Heart right ventricle (tissue), 16 donors: ENCODE results near the gene BAIAP2L2. TPM values are rescaled to one million over a fixed set of nuclear protein-coding genes. Genes with fewer than 3 reads are reported as not detected.
"Not testable (repeated sequence)": the region's sequence is repeated elsewhere in the genome, so short reads cannot be mapped to it uniquely, and the experiment has no call there.

Experiments
- ATAC-seq, 8 donors: fragments of 200-7000 bp; cut with Tn5 transposase; one replicate each; pipeline ENCODE4 v1.9.1; 2020; ENCODE audit warnings: mild to moderate bottlenecking in 8 of 8, moderate library complexity in 8 of 8, moderate number of reproducible peaks in 1 of 8
- DNase-seq, 2 donors: peaks; one replicate each; pipeline ENCODE4 v3.0.0-alpha.2; 2020
- H3K27ac ChIP-seq, 10 donors: fragments of 200-600 bp; sonication (generic) in 2 of 10; one replicate each; pipeline versions ENCODE4 v1.5.0 to v1.8.0; 2020 to 2022; ENCODE audit warnings: mild to moderate bottlenecking in 3 of 10
- H3K27me3 ChIP-seq, 7 donors: fragments of 200-600 bp; one replicate each; pipeline ENCODE4 v1.8.0; 2021 to 2022; ENCODE audit warnings: mild to moderate bottlenecking in 2 of 7
- H3K36me3 ChIP-seq, 9 donors: fragments of 200-600 bp; sonication (generic) in 1 of 9; one replicate each; pipeline versions ENCODE4 v1.5.0 to v1.8.0; 2020 to 2022; ENCODE audit warnings: mild to moderate bottlenecking in 2 of 9
- H3K4me1 ChIP-seq, 9 donors: fragments of 200-600 bp; sonication (generic) in 1 of 9; one replicate each; pipeline versions ENCODE4 v1.5.0 to v1.8.0; 2020 to 2022; ENCODE audit warnings: mild to moderate bottlenecking in 4 of 9
- H3K4me3 ChIP-seq, 10 donors: fragments of 200-600 bp; sonication (generic) in 2 of 10; one replicate each; pipeline versions ENCODE4 v1.5.0 to v1.8.0; 2020 to 2022; ENCODE audit warnings: mild to moderate bottlenecking in 7 of 10, moderate library complexity in 2 of 10
- H3K9me3 ChIP-seq, 11 donors: fragments of 200-600 bp in 10 of 11; sonication (generic) in 2 of 11; one replicate each; pipeline versions ENCODE4 v1.5.0 to v1.8.0; 2013 to 2022; ENCODE audit warnings: mild to moderate bottlenecking in 2 of 11, control low read depth in 1 of 11, moderate library complexity in 1 of 11
- WGBS, 2 donors: extraction: QIAGEN DNeasy Blood & Tissue Kit; methylation state at CpG; one replicate each; pipeline ENCODE4 v1.1.7; 2013; ENCODE audit warnings: inconsistent platforms in 1 of 2; 5-methylcytosine and 5-hydroxymethylcytosine counted together
- intact Hi-C, 10 donors: fragments of 100-400 bp; cut with DNase I; formaldehyde crosslinking; loops; one replicate each; pipeline versions ENCODE4 v1.11.1 to v1.14.2; 2022
- polyA plus RNA-seq, 2 donors: library from polyadenylated mRNA; stranded (reverse); fragments of 200-250 nt; gene quantifications; one replicate each; pipeline ENCODE4 v1.2.3, GENCODE V29; 2013
- total RNA-seq, 10 donors: library from RNA; stranded (reverse); fragmentation: NEBNext Ultra II Directional in 3 of 10; extraction: Animal tissue kit (Norgen Biotek cat#: 25700) in 3 of 10; gene quantifications; one replicate each; pipeline versions ENCODE4 v1.2.1 to v1.2.4, GENCODE V29; 2021 to 2023
- TF ChIP-seq, protein P1 (sequence below), 9 donors: fragments of 200-600 bp; sonication (generic) in 2 of 9; IDR thresholded peaks; one replicate each; pipeline versions ENCODE4 v1.5.0 to v1.8.0; 2021 to 2022; ENCODE audit warnings: antibody characterized with exemption in 9 of 9, mild to moderate bottlenecking in 5 of 9, moderate library complexity in 1 of 9
- donor health status: Arrhythmogenic right ventricular cardiomyopathy.
- donor health status: ischemic (EF 13 %, LVEDD 7.1; RV severe dilation, severe dysfunction).
- donor health status: healthy with polysubstance abuse.
- donor health status: DM: no; HTN: yes; CAD: no.
- donor health status: DM: no; HTN: no; CAD: no.
- donor health status: ischemic (EF 25% LVEDD 6.9; RV normal size, moderate dysfunction).
- donor health status: ischemic (EF 25% LVEDD 5.7; RV mildly dilated, moderate dysfunction).
- donor health status: healthy.
- donor health status: DM: yes; HTN: yes; CAD: no.
- donor health status: Ischemic cardiomyopathy.
- donor health status: ischemic (EF 35%, LVEDD 5.7; RV mildly dilated, moderate dysfunction).
- donor health status: nonischemic (EF 11% LVEDD 7.7; RV severe dilation, severe dysfunction).
- donor health status: DM: yes; HTN: yes; CAD: no.
- donor health status: PGD.
- donor health status: ischemic (EF 29% LVEDD 5.4; RV normal size, mild dysfunction).
- donor health status: nonischemic (EF 23%, LVEDD 6.1; RV moderate dilation, normal function).

BAIAP2L2 gene
- total and polyA plus RNA-seq, 12 donors, result 0.12 to 0.37 (median 0.21) TPM; not detected in 4

DNA sequence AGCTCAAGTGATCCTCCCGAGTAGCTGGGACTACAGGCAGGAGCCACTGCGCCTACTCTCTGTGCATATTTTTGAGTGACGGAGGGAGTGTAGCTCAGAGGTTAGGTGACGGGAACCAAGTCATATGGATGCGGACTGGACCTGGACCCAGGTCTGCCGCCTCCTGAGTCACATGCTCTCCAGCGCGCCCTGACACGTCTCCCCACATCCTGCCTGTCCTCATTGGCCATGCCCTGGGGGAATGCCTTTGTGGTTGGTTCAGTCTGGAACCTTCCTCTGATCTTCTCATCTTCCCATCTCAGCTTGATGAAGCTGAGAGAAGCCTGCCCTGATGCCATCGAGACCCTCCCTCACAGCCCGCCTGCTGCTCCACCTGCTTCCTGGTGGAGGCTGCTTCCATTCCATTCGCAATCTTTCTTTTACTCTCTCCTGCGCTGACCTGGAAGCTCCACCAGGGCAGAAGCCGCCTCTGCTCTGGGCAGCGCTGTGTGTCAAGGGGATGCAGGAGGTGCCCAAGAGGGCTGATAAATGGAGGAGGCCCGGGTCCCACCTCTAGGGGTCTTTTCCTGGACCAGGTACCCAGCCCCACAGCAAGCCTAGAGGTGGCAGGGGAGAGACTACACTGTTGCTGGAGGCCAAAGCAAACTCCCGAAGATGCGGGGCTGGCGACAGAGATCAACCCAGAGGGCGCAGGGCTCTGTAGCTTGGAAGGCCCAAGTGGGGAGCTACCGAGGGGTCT is 13.9 kb upstream of the BAIAP2L2 start:
- Histone ChIP-seq H3K36me3 (peaks cover 0 to 38% (median 0%) of the 10 kb centered on the region in 9 donors), H3K27me3 (no peaks in the 10 kb centered on the region), H3K9me3 (no peaks in the 10 kb centered on the region), H3K27ac (no peak overlapping the region), H3K4me1 (no peaks in the 10 kb centered on the region), H3K4me3 (no peak overlapping the region)
- TF ChIP-seq, protein P1, sequence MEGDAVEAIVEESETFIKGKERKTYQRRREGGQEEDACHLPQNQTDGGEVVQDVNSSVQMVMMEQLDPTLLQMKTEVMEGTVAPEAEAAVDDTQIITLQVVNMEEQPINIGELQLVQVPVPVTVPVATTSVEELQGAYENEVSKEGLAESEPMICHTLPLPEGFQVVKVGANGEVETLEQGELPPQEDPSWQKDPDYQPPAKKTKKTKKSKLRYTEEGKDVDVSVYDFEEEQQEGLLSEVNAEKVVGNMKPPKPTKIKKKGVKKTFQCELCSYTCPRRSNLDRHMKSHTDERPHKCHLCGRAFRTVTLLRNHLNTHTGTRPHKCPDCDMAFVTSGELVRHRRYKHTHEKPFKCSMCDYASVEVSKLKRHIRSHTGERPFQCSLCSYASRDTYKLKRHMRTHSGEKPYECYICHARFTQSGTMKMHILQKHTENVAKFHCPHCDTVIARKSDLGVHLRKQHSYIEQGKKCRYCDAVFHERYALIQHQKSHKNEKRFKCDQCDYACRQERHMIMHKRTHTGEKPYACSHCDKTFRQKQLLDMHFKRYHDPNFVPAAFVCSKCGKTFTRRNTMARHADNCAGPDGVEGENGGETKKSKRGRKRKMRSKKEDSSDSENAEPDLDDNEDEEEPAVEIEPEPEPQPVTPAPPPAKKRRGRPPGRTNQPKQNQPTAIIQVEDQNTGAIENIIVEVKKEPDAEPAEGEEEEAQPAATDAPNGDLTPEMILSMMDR (IDR thresholded peaks at IDR 0.05), result no peak
- DNase-seq, result no peak
- ATAC-seq, result no peak
- intact Hi-C loops, result loop anchor here in 1 of 10 donors (10.0 kb wide), 1 partner anchor 220 kb away; no protein-coding TSS in a partner anchor
- WGBS, 2 donors, result 95 to 96% methylated on average over 21 of the region's 21 CpGs

DNA sequence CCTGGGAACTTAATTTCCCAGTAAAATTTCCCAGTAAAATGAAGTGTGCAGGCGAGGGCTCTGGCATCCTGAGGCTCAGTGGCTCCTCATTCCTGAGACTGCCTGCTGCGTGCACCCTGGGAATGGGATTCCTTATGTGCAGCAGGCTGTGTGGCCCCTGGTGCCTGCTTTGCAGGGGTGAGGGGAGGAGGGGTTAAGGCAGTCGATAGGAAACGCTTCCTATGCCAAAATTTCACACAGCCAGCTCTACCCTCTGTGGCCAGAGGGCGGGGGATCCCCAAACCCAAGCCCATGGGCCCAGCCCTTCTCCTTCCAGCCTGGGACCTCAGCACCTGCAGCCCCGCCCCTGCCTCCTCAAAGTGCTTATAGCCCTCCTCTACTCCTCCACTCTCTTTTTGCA is 12.1 kb upstream of the BAIAP2L2 start:
- no peak overlapping the region for H3K4me3 ChIP-seq
- 86 to 87% methylated on average over 6 of the region's 6 CpGs for WGBS, 2 donors
- DNase-seq (no peak), ATAC-seq (no peak)
- TF ChIP-seq, protein P1 (IDR thresholded peaks at IDR 0.05), result no peak
- H3K36me3 ChIP-seq, result peaks cover 0 to 26% (median 0%) of the 10 kb centered on the region in 9 donors
- no peaks in the 10 kb centered on the region for H3K9me3 ChIP-seq
- H3K27ac ChIP-seq, result no peak overlapping the region
- no peaks in the 10 kb centered on the region for H3K4me1 ChIP-seq
- no peaks in the 10 kb centered on the region for H3K27me3 ChIP-seq
- intact Hi-C loops, result loop anchor here in 1 of 10 donors (10.0 kb wide), 1 partner anchor 222 kb away; no protein-coding TSS in a partner anchor

DNA sequence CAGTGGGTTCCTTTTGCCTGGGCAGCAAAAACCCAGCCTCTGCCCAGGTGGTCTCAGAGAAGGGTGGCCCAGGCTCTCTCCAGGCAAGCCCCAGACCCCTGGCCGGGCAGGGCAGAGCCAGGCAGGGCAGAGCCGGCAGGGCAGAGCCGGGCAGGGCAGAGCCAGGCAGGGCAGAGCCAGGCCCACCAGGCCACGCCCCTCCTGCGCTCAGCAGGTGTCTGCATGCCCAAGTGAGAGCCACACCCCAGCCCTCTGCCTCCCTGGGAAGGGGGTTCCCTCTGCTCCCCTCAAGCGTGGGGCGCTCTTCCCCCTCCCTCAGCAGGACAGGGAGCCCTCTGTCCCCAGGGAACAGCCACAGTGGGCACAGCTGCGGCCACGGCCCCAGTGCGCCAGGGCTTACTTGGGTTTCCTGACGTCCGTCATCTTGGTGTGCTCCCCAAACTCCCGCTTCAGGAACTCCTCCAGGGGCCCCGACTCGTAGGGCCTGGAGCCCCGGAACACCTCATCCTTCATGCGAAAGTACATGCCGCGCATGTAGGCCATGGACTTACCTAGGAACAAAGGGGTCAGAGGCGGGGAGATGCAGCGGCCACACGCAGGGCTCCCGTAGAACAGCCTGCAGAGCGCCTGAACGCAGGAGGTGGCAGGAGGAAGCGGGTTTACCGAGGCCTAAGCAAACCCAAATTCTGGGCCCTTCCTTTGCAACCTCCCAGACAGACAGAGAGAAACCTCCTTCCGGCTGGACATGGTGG is 10.1 kb upstream of the BAIAP2L2 start:
- intact Hi-C loops, result loop anchor here in 1 of 10 donors (10.0 kb wide), 1 partner anchor 224 kb away; no protein-coding TSS in a partner anchor
- 93 to 94% methylated on average over 28 of the region's 28 CpGs for WGBS, 2 donors
- H3K4me3 ChIP-seq, result no peak overlapping the region
- TF ChIP-seq, protein P1 (IDR thresholded peaks at IDR 0.05), result no peak
- no peaks in the 10 kb centered on the region for H3K27me3 ChIP-seq
- H3K36me3 ChIP-seq, result peaks cover 0 to 17% (median 0%) of the 10 kb centered on the region in 9 donors
- ATAC-seq, result peak in 1 of 8 donors; percentile 32
- DNase-seq, result no peak
- H3K4me1 ChIP-seq, result no peaks in the 10 kb centered on the region
- no peaks in the 10 kb centered on the region for H3K9me3 ChIP-seq
- H3K27ac ChIP-seq, result no peak overlapping the region

DNA sequence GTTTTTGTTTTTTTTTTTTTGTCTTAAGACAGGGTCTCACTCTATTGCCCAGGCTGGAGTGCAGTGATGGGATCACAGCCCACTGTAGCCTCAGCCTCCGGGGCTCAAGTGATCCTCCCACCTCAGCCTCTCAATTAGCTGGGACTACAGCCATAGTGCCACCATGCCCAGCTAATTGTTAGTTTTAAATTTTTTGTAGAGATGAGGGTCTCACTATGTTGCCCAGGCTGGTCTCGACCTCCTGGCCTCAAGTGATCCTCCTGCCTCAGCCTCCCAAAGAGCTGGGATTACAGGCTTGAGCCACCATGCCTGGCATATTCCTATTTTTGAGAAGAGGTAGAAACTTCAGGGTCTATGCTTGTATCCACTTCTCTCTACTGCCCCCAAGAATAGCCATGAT is 8.3 kb upstream of the BAIAP2L2 start:
- not testable (repeated sequence) for H3K4me3 ChIP-seq, H3K27ac ChIP-seq, ATAC-seq, H3K9me3 ChIP-seq, H3K27me3 ChIP-seq, DNase-seq
- H3K4me1 ChIP-seq, result peaks cover 0 to 12% (median 8%) of the 10 kb centered on the region in 9 donors
- 95 to 97% methylated on average over 2 of the region's 2 CpGs for WGBS, 2 donors
- intact Hi-C loops, result loop anchor here in 8 of 10 donors (5.0 to 10.0 kb wide), 6 partner anchors 46 to 236 kb away; partner anchors contain the start of gene MAFF (in 1 of the 8)
- peaks cover 0 to 15% (median 0%) of the 10 kb centered on the region in 9 donors for H3K36me3 ChIP-seq
